WTC11 (cell line): ENCODE measurements around the gene TRMT2B. TPM values are rescaled to one million over a fixed set of nuclear protein-coding genes. Genes with fewer than 3 reads are reported as not detected.

Source experiments
- ATAC-seq: fragments of 200-7000 bp; cut with Tn5 transposase; 2 replicates; pipeline ENCODE4 v1.10.0; 2021; ENCODE audit warnings: mild to moderate bottlenecking, moderate library complexity
- CTCF ChIA-PET: fragments of 300-600 bp; sonication (Branson Sonifier 250); formaldehyde crosslinking; loops from one replicate; lab custom pipeline; 2021; ENCODE audit warnings: antibody characterized with exemption; lab: Charles Lee
- POLR2A ChIA-PET: fragments of 350-600 bp; sonication (Branson Sonifier 250); formaldehyde crosslinking; loops from one replicate; lab custom pipeline; 2021; ENCODE audit warnings: antibody characterized with exemption; lab: Charles Lee
- DNase-seq: peaks from one replicate; pipeline ENCODE4 v3.0.0; 2021; ENCODE audit warnings: low spot score
- H3K27ac Mint-ChIP-seq: 2 replicates; pipeline ENCODE4 v1.8.0; 2021; ENCODE audit warnings: mixed read lengths
- H3K27me3 Mint-ChIP-seq: 2 replicates; pipeline ENCODE4 v1.8.0; 2021; ENCODE audit warnings: low read depth, mild to moderate bottlenecking, moderate library complexity, mixed read lengths
- H3K36me3 Mint-ChIP-seq: 2 replicates; pipeline ENCODE4 v1.8.0; 2021; ENCODE audit warnings: mixed read lengths
- H3K4me1 Mint-ChIP-seq: 2 replicates; pipeline ENCODE4 v1.8.0; 2022; ENCODE audit warnings: mixed read lengths
- H3K4me3 Mint-ChIP-seq: 2 replicates; pipeline ENCODE4 v1.8.0; 2021; ENCODE audit warnings: mild to moderate bottlenecking, moderate library complexity, mixed read lengths
- H3K9me3 Mint-ChIP-seq: 2 replicates; pipeline ENCODE4 v1.8.0; 2021; ENCODE audit warnings: mixed read lengths
- ATF1 ChIP-seq: sonication (generic); formaldehyde crosslinking; IDR thresholded peaks from 2 replicates; pipeline ENCODE4 v1.8.1; 2023; ENCODE audit warnings: mild to moderate bottlenecking, moderate library complexity, missing genetic modification reagents
- CREB1 ChIP-seq: sonication (generic); formaldehyde crosslinking; IDR thresholded peaks from 2 replicates; pipeline ENCODE4 v1.8.0; 2023; ENCODE audit warnings: mild to moderate bottlenecking, missing genetic modification reagents
- ESRRA ChIP-seq: sonication (generic); formaldehyde crosslinking; IDR thresholded peaks from 2 replicates; pipeline ENCODE4 v1.8.1; 2022; ENCODE audit warnings: mild to moderate bottlenecking, missing genetic modification reagents, borderline replicate concordance
- GABPB1 ChIP-seq: sonication (generic); formaldehyde crosslinking; IDR thresholded peaks from 2 replicates; pipeline ENCODE4 v1.8.1; 2023; ENCODE audit warnings: mild to moderate bottlenecking, missing genetic modification reagents
- KAT7 ChIP-seq: sonication (generic); formaldehyde crosslinking; IDR thresholded peaks from 2 replicates; pipeline ENCODE4 v1.8.1; 2023; ENCODE audit warnings: missing genetic modification reagents, mild to moderate bottlenecking, borderline replicate concordance
- MYBL2 ChIP-seq: sonication (generic); formaldehyde crosslinking; IDR thresholded peaks from 2 replicates; pipeline ENCODE4 v1.8.1; 2023; ENCODE audit warnings: mild to moderate bottlenecking, moderate library complexity, missing genetic modification reagents
- NFE2L1 ChIP-seq: sonication (generic); formaldehyde crosslinking; IDR thresholded peaks from 2 replicates; pipeline ENCODE4 v1.8.1; 2023; ENCODE audit warnings: missing genetic modification reagents
- TCF7 ChIP-seq: sonication (generic); formaldehyde crosslinking; IDR thresholded peaks from 2 replicates; pipeline ENCODE4 v1.8.0; 2022; ENCODE audit warnings: mild to moderate bottlenecking, low read depth, missing genetic modification reagents, moderate library complexity
- ZNF121 ChIP-seq: sonication (generic); formaldehyde crosslinking; IDR thresholded peaks from 2 replicates; pipeline ENCODE4 v1.8.0; 2023; ENCODE audit warnings: missing genetic modification reagents
- ZNF138 ChIP-seq: sonication (generic); formaldehyde crosslinking; conservative IDR thresholded peaks from 2 replicates; pipeline ENCODE4 v1.8.1; 2022; ENCODE audit warnings: mild to moderate bottlenecking, moderate library complexity, missing genetic modification reagents
- total RNA-seq: library from RNA; stranded (reverse); gene quantifications from 3 replicates; pipeline ENCODE4 v1.2.3, GENCODE V29; 2021
- TF ChIP-seq, protein P1 (sequence below): sonication (generic); formaldehyde crosslinking; IDR thresholded peaks from 2 replicates; pipeline ENCODE4 v1.8.1; 2023; ENCODE audit warnings: mild to moderate bottlenecking, missing genetic modification reagents
- TF ChIP-seq, protein P2 (sequence below): sonication (generic); formaldehyde crosslinking; IDR thresholded peaks from 2 replicates; pipeline ENCODE4 v1.8.1; 2022; ENCODE audit warnings: mild to moderate bottlenecking, moderate library complexity, missing genetic modification reagents
- TF ChIP-seq, protein P3 (sequence below): fragments of 200-600 bp; IDR thresholded peaks from 2 replicates; pipeline ENCODE4 v1.8.0; 2022; ENCODE audit warnings: antibody characterized with exemption
- TF ChIP-seq, protein P4 (sequence below): fragments of 250-450 bp; sonication (Bioruptor Pico); IDR thresholded peaks from 2 replicates; pipeline ENCODE4 v1.8.0; 2021; ENCODE audit warnings: mild to moderate bottlenecking
- TF ChIP-seq, protein P5 (sequence below): sonication (generic); formaldehyde crosslinking; IDR thresholded peaks from 2 replicates; pipeline ENCODE4 v1.8.0; 2022; ENCODE audit warnings: mild to moderate bottlenecking, missing genetic modification reagents
- TF ChIP-seq, protein P6 (sequence below): sonication (generic); formaldehyde crosslinking; IDR thresholded peaks from 2 replicates; pipeline ENCODE4 v1.8.0; 2022; ENCODE audit warnings: mild to moderate bottlenecking, missing genetic modification reagents
- TF ChIP-seq, protein P7 (sequence below): fragments of 250-450 bp; sonication (Bioruptor Pico); IDR thresholded peaks from 2 replicates; pipeline ENCODE4 v1.9.0; 2021; ENCODE audit warnings: mild to moderate bottlenecking
- TF ChIP-seq, protein P8 (sequence below): sonication (generic); formaldehyde crosslinking; IDR thresholded peaks from 2 replicates; pipeline ENCODE4 v1.8.1; 2023; ENCODE audit warnings: mild to moderate bottlenecking, missing genetic modification reagents, borderline replicate concordance

TRMT2B gene
- total RNA-seq, 1 experiment from 2014 or later: 14.3 TPM

DNA sequence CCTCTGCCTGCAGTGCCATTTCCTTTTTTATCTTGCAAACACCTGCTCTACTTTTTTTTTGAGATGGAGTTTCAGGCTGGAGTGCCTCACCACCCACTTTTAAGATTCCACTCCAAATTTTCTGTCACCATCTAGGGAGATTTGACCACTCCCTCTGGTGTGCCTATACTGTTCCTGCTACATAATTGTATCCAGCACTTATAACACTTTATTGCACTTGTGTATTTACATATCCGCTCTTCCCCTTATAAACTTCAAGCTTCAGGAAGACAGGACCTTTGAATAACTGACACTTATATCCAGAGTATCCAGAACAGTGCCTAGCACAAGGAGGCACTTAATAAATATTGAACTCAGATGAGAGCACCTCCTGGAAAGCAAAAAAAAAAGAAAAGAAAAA is 39.9 kb upstream of the TRMT2B start:
- CTCF ChIA-PET: no interaction called here
- Mint-ChIP-seq H3K36me3 (no peaks in the 10 kb centered on the region), H3K27me3 (peaks cover 1% of the 10 kb centered on the region; the same call in 1 of the 2 replicates), H3K27ac (no peak overlapping the region), H3K9me3 (no peaks in the 10 kb centered on the region), H3K4me3 (no peak overlapping the region), H3K4me1 (no peaks in the 10 kb centered on the region)
- POLR2A ChIA-PET: interaction anchor here (0.7 kb wide), 1 partner anchor 1365 kb away, joined by 3 read pairs; no protein-coding TSS in a partner anchor
- no peak for ATAC-seq
- TF ChIP-seq NFE2L1 (CRISPR knock-in tag) (no peak), CREB1 (CRISPR knock-in tag) (no peak), GABPB1 (CRISPR knock-in tag) (no peak), KAT7 (CRISPR knock-in tag) (no peak), TCF7 (no peak), ATF1 (no peak), ZNF138 (no peak), MYBL2 (CRISPR knock-in tag) (no peak), ESRRA (CRISPR knock-in tag) (no peak), ZNF121 (CRISPR knock-in tag) (no peak)
- TF ChIP-seq, protein P1, sequence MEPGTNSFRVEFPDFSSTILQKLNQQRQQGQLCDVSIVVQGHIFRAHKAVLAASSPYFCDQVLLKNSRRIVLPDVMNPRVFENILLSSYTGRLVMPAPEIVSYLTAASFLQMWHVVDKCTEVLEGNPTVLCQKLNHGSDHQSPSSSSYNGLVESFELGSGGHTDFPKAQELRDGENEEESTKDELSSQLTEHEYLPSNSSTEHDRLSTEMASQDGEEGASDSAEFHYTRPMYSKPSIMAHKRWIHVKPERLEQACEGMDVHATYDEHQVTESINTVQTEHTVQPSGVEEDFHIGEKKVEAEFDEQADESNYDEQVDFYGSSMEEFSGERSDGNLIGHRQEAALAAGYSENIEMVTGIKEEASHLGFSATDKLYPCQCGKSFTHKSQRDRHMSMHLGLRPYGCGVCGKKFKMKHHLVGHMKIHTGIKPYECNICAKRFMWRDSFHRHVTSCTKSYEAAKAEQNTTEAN (CRISPR knock-in tag): no peak
- TF ChIP-seq, protein P2, sequence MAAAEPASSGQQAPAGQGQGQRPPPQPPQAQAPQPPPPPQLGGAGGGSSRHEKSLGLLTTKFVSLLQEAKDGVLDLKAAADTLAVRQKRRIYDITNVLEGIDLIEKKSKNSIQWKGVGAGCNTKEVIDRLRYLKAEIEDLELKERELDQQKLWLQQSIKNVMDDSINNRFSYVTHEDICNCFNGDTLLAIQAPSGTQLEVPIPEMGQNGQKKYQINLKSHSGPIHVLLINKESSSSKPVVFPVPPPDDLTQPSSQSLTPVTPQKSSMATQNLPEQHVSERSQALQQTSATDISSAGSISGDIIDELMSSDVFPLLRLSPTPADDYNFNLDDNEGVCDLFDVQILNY (CRISPR knock-in tag): no peak
- TF ChIP-seq, protein P3, sequence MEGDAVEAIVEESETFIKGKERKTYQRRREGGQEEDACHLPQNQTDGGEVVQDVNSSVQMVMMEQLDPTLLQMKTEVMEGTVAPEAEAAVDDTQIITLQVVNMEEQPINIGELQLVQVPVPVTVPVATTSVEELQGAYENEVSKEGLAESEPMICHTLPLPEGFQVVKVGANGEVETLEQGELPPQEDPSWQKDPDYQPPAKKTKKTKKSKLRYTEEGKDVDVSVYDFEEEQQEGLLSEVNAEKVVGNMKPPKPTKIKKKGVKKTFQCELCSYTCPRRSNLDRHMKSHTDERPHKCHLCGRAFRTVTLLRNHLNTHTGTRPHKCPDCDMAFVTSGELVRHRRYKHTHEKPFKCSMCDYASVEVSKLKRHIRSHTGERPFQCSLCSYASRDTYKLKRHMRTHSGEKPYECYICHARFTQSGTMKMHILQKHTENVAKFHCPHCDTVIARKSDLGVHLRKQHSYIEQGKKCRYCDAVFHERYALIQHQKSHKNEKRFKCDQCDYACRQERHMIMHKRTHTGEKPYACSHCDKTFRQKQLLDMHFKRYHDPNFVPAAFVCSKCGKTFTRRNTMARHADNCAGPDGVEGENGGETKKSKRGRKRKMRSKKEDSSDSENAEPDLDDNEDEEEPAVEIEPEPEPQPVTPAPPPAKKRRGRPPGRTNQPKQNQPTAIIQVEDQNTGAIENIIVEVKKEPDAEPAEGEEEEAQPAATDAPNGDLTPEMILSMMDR: no peak
- TF ChIP-seq, protein P4, sequence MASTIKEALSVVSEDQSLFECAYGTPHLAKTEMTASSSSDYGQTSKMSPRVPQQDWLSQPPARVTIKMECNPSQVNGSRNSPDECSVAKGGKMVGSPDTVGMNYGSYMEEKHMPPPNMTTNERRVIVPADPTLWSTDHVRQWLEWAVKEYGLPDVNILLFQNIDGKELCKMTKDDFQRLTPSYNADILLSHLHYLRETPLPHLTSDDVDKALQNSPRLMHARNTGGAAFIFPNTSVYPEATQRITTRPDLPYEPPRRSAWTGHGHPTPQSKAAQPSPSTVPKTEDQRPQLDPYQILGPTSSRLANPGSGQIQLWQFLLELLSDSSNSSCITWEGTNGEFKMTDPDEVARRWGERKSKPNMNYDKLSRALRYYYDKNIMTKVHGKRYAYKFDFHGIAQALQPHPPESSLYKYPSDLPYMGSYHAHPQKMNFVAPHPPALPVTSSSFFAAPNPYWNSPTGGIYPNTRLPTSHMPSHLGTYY (CRISPR knock-in tag): no peak
- TF ChIP-seq, protein P5, sequence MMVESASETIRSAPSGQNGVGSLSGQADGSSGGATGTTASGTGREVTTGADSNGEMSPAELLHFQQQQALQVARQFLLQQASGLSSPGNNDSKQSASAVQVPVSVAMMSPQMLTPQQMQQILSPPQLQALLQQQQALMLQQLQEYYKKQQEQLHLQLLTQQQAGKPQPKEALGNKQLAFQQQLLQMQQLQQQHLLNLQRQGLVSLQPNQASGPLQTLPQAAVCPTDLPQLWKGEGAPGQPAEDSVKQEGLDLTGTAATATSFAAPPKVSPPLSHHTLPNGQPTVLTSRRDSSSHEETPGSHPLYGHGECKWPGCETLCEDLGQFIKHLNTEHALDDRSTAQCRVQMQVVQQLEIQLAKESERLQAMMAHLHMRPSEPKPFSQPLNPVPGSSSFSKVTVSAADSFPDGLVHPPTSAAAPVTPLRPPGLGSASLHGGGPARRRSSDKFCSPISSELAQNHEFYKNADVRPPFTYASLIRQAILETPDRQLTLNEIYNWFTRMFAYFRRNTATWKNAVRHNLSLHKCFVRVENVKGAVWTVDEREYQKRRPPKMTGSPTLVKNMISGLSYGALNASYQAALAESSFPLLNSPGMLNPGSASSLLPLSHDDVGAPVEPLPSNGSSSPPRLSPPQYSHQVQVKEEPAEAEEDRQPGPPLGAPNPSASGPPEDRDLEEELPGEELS (CRISPR knock-in tag): no peak
- TF ChIP-seq, protein P6, sequence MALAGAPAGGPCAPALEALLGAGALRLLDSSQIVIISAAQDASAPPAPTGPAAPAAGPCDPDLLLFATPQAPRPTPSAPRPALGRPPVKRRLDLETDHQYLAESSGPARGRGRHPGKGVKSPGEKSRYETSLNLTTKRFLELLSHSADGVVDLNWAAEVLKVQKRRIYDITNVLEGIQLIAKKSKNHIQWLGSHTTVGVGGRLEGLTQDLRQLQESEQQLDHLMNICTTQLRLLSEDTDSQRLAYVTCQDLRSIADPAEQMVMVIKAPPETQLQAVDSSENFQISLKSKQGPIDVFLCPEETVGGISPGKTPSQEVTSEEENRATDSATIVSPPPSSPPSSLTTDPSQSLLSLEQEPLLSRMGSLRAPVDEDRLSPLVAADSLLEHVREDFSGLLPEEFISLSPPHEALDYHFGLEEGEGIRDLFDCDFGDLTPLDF (CRISPR knock-in tag): no peak
- no peak for DNase-seq

DNA sequence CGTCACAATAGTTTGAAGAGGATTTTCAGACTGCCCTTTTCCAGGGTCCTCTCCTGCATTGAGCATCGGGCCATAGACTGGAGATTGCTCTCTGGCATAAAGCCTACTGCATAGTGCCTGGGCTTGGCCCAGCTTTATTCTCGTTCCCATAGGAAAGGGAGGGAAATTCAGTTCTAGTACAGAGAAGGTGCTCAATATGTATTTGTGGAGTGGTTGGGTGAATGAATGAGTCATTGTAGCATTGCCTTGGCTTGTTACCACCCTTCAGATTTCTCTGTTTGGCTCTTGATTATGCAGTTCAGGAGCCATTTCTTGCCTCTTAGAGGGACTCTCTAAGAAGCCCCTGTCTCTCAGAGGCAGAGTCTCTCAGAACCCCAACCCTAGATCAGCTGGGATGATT is 29.3 kb upstream of the TRMT2B start:
- ATAC-seq (no peak), DNase-seq (no peak)
- Mint-ChIP-seq H3K36me3 (no peaks in the 10 kb centered on the region), H3K4me3 (no peak overlapping the region), H3K4me1 (peaks cover 22% of the 10 kb centered on the region), H3K27me3 (peaks cover 11% of the 10 kb centered on the region), H3K27ac (no peak overlapping the region), H3K9me3 (no peaks in the 10 kb centered on the region)
- TF ChIP-seq, protein P7, sequence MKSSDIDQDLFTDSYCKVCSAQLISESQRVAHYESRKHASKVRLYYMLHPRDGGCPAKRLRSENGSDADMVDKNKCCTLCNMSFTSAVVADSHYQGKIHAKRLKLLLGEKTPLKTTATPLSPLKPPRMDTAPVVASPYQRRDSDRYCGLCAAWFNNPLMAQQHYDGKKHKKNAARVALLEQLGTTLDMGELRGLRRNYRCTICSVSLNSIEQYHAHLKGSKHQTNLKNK (CRISPR knock-in tag): no peak
- TF ChIP-seq, protein P8, sequence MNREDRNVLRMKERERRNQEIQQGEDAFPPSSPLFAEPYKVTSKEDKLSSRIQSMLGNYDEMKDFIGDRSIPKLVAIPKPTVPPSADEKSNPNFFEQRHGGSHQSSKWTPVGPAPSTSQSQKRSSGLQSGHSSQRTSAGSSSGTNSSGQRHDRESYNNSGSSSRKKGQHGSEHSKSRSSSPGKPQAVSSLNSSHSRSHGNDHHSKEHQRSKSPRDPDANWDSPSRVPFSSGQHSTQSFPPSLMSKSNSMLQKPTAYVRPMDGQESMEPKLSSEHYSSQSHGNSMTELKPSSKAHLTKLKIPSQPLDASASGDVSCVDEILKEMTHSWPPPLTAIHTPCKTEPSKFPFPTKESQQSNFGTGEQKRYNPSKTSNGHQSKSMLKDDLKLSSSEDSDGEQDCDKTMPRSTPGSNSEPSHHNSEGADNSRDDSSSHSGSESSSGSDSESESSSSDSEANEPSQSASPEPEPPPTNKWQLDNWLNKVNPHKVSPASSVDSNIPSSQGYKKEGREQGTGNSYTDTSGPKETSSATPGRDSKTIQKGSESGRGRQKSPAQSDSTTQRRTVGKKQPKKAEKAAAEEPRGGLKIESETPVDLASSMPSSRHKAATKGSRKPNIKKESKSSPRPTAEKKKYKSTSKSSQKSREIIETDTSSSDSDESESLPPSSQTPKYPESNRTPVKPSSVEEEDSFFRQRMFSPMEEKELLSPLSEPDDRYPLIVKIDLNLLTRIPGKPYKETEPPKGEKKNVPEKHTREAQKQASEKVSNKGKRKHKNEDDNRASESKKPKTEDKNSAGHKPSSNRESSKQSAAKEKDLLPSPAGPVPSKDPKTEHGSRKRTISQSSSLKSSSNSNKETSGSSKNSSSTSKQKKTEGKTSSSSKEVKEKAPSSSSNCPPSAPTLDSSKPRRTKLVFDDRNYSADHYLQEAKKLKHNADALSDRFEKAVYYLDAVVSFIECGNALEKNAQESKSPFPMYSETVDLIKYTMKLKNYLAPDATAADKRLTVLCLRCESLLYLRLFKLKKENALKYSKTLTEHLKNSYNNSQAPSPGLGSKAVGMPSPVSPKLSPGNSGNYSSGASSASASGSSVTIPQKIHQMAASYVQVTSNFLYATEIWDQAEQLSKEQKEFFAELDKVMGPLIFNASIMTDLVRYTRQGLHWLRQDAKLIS (CRISPR knock-in tag): no peak
- no peak for TF ChIP-seq TCF7
- no peak for TF ChIP-seq NFE2L1 (CRISPR knock-in tag)
- ChIA-PET POLR2A (interaction anchor here (0.6 kb wide), 1 partner anchor 152 kb away, joined by 3 read pairs; the partner anchor contains the start of gene XKRX), CTCF (no interaction called here)
